K562 (cell line): ENCODE data around the gene UTS2R. TPM values are rescaled to one million over a fixed set of nuclear protein-coding genes. Genes with fewer than 3 reads are reported as not detected.
"Not testable (repeated sequence)": the region's sequence is repeated elsewhere in the genome, so short reads cannot be mapped to it uniquely, and the experiment has no call there.

ENCODE experiments used
- ATAC-seq: fragments of 200-7000 bp; cut with Tn5 transposase; 3 replicates; pipeline ENCODE4 v1.9.1; 2020; ENCODE audit warnings: moderate library complexity
- BruUV-seq: library from RNA; stranded (reverse); fragments of 400-500 nt; replicated peaks from 2 replicates; lab custom pipeline; 2021; lab: Mats Ljungman, UMichigan
- CTCF ChIA-PET: fragments of 300-600 bp; formaldehyde crosslinking; extraction: SDS; loops from one replicate; lab custom pipeline; 2021; ENCODE audit warnings: low intra/inter-chr PET ratio; lab: Yijun Ruan, JAX
- POLR2A ChIA-PET: fragments of 300-600, 350-650 bp; sonication (Branson Sonifier 250); formaldehyde crosslinking; extraction: SDS; loops from one replicate; lab custom pipeline; 2021; ENCODE audit warnings: antibody characterized with exemption, inconsistent platforms; lab: Yijun Ruan, JAX
- DNase-seq, 4 experiments: peaks; one replicate each; pipeline versions ENCODE4 v3.0.0 to v3.0.0-alpha.2; 2011 to 2018; ENCODE audit warnings: low spot score in 3 of 4, mixed read lengths in 3 of 4; ENCODE audit errors: extremely low read depth in 1 of 4
- FAIRE-seq: peaks from 2 replicates; lab custom pipeline; 2011; peaks lifted over from hg19 to GRCh38; lab: Jason Lieb, UNC
- H2AFZ ChIP-seq: 2 replicates; pipeline ENCODE4 v1.6.0; 2011; ENCODE audit warnings: low read depth, low read length, control low read depth, inconsistent platforms
- H3K27ac ChIP-seq: fragments of 200-600 bp; 3 replicates; pipeline ENCODE4 v1.8.0; 2011; ENCODE audit warnings: low read depth, mild to moderate bottlenecking, control low read depth, inconsistent platforms, low read length, moderate library complexity, mixed read lengths; ENCODE audit errors: extremely low read depth
- H3K27me3 ChIP-seq, 2 experiments: fragments of 300-600 bp in 1 of 2; 2 replicates in 1 of 2; 3 replicates in 1 of 2; pipeline versions ENCODE4 v1.6.0 to v1.8.0; 2011; ENCODE audit warnings: inconsistent platforms in 2 of 2, low read length in 2 of 2, mild to moderate bottlenecking in 1 of 2, mixed read lengths in 1 of 2, moderate library complexity in 1 of 2; ENCODE audit not compliant: control insufficient read depth in 2 of 2, insufficient read depth in 2 of 2
- H3K36me3 ChIP-seq: fragments of 300-600 bp; 3 replicates; pipeline ENCODE4 v1.8.0; 2011; ENCODE audit warnings: mild to moderate bottlenecking, low read length, inconsistent platforms; ENCODE audit not compliant: control insufficient read depth, insufficient read depth
- H3K4me1 ChIP-seq, 2 experiments: fragments of 200-600 bp in 1 of 2; replicated peaks in 1 of 2; 2 replicates in 1 of 2; 3 replicates in 1 of 2; pipeline versions ENCODE4 v1.5.1 to v1.8.0; 2011; ENCODE audit warnings: inconsistent platforms in 2 of 2, low read length in 2 of 2, mild to moderate bottlenecking in 1 of 2, mixed read lengths in 1 of 2, moderate library complexity in 1 of 2; ENCODE audit not compliant: control insufficient read depth in 2 of 2, insufficient read depth in 2 of 2
- H3K4me2 ChIP-seq: 2 replicates; pipeline ENCODE4 v1.6.1; 2011; ENCODE audit warnings: low read length, control low read depth, inconsistent platforms, mixed read lengths; ENCODE audit not compliant: insufficient read depth
- H3K4me3 ChIP-seq: fragments of 200-600 bp; sonication (generic), shearing (Covaris generic); 2 replicates; pipeline ENCODE4 v1.5.1; 2016; ENCODE audit warnings: control low read depth, inconsistent platforms
- H3K79me2 ChIP-seq: fragments of 200-600 bp; 3 replicates; pipeline ENCODE4 v1.8.0; 2011; ENCODE audit warnings: low read length, inconsistent platforms; ENCODE audit not compliant: control insufficient read depth, insufficient read depth
- H3K9ac ChIP-seq, 2 experiments: 2 replicates each; pipeline versions ENCODE4 v1.6.0 to v1.6.1; 2011; ENCODE audit warnings: low read depth in 2 of 2, low read length in 2 of 2, control low read depth in 1 of 2, inconsistent platforms in 1 of 2, mild to moderate bottlenecking in 1 of 2, mixed read lengths in 1 of 2; ENCODE audit not compliant: insufficient read depth in 1 of 2
- H3K9me1 ChIP-seq: one replicate; pipeline ENCODE4 v1.6.0; 2011; ENCODE audit warnings: inconsistent platforms, mild to moderate bottlenecking, low read length, moderate library complexity; ENCODE audit not compliant: control insufficient read depth, insufficient read depth
- H3K9me3 ChIP-seq: replicated peaks from 2 replicates; pipeline ENCODE4 v1.5.1; 2011; ENCODE audit warnings: low read depth, low read length, inconsistent platforms; ENCODE audit not compliant: control insufficient read depth, insufficient read depth
- H4K20me1 ChIP-seq: replicated peaks from 2 replicates; pipeline ENCODE4 v1.6.1; 2011; ENCODE audit warnings: low read length, inconsistent platforms, mixed read lengths; ENCODE audit not compliant: control insufficient read depth, insufficient read depth
- NFIX ChIP-seq: fragments of 250-450 bp; sonication (Bioruptor Pico); IDR thresholded peaks from 2 replicates; pipeline ENCODE4 v1.4.0; 2020; ENCODE audit warnings: low read depth, mild to moderate bottlenecking, moderate library complexity
- POLR2G ChIP-seq: fragments of 200-400 bp; formaldehyde crosslinking; IDR thresholded peaks from 2 replicates; pipeline ENCODE4 v1.6.1; 2017; ENCODE audit warnings: low read depth, mild to moderate bottlenecking, antibody characterized with exemption, low read length, moderate library complexity
- WGBS: fragments of 100-300 bp; shearing (Covaris generic); methylation state at CpG from one replicate; pipeline ENCODE4 v1.1.6; 2016; ENCODE audit warnings: low coverage, mixed read lengths; ENCODE audit not compliant: insufficient coverage; ENCODE audit errors: missing lambda C conversion rate; 5-methylcytosine and 5-hydroxymethylcytosine counted together
- in situ Hi-C: fragments of 300-500 bp; cut with MboI; formaldehyde crosslinking; loops from 4 replicates; pipeline ENCODE4 v1.15.0; 2018; ENCODE audit warnings: inconsistent platforms, mixed read lengths
- intact Hi-C: fragments of 100-400 bp; cut with micrococcal nuclease; formaldehyde crosslinking; loops from 2 replicates; pipeline ENCODE4 v1.14.2; 2022
- polyA plus RNA-seq, 8 experiments: library from polyadenylated mRNA; depleted of rRNA in 4 of 8; stranded (reverse) in 5 of 8; unstranded in 3 of 8; fragments of >200 nt; fragmentation: Nextera tagmentation in 2 of 8; fragmentation: Illumina TruSeq in 1 of 8; extraction: Ambion mirVana in 2 of 8; extraction: Trizol in 1 of 8; gene quantifications; 2 replicates each; pipeline versions ENCODE4 v1.2.1 to v1.2.3, GENCODE V29; 2011 to 2014; ENCODE audit warnings: inconsistent platforms in 1 of 8, missing spikeins in 1 of 8
- total RNA-seq, 7 experiments: library from RNA; depleted of rRNA in 6 of 7; stranded (reverse); fragments of >200 nt in 6 of 7; fragmentation: Illumina TruSeq in 2 of 7; extraction: Trizol in 2 of 7; gene quantifications; 2 replicates each; pipeline versions ENCODE4 v1.2.1 to v1.2.3, GENCODE V29; 2011 to 2021; ENCODE audit warnings: low replicate concordance in 1 of 7

Gene UTS2R
- total and polyA plus RNA-seq, 9 of the 15 experiments (the other 6 are each of a cell fraction or from before 2014, with no cell fraction given): 0.22 TPM; not detected in 8

DNA sequence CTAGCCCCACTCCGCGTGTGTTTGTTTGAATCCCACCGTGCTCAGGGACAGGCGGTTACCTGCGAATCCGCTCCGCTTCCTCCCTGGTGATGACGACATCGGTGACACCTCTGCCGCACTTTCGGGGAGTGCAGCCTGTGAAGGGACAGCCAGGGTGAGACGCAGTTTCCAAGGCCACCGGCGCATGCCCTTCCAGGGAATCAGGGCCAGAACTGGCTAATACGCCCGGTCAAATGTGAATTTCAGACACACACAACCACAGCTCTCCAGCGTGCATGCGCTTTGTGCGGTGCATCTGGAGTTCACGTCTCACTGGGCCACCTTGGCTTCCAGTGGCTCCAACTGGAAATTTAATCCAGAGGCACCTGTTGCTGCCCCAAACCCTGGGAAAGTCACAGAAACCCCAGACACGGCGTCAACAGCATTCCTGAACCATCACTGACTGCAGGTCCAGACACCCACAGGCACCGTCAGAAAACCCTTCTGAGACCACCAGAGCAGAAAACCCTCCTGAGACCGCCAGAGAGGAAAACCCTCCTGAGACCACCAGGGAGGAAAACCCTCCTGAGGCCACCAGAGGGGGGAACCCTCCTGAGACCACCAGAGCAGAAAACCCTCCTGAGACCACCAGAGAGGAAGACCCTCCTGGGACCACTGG, 40.0 kb downstream of the UTS2R start:
- ATAC-seq (no peak), FAIRE-seq (no peak)
- 93% methylated on average over 23 of the region's 24 CpGs for WGBS

DNA sequence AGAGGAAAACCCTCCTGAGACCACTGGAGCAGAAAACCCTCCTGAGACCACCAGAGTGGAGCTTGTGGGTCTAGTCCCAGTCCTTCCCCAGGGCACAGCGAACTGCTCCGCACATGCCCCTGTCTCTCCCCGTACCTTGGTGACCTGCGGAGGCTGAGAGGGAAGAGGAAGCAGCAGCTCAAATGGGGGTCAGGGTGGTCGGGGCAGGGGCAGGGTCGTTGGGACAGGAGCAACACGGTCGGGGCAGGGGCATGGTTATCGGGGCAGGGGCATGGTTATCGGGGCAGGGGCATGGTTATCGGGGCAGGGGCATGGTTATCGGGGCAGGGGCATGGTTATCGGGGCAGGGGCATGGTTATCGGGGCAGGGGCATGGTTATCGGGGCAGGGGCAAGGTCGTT, 40.5 kb downstream of the UTS2R start:
- CTCF ChIA-PET, H3K27me3 ChIP-seq, H2AFZ ChIP-seq, DNase-seq, H4K20me1 ChIP-seq, H3K27ac ChIP-seq, ATAC-seq, H3K9me1 ChIP-seq, FAIRE-seq, H3K4me2 ChIP-seq, H3K4me3 ChIP-seq, in situ Hi-C loops, H3K9me3 ChIP-seq, BruUV-seq, H3K9ac ChIP-seq: not testable (repeated sequence)
- Histone ChIP-seq H3K79me2 (peaks cover 19% of the 10 kb centered on the region), H3K4me1 (peaks cover 0 to 35% of the 10 kb centered on the region in 2 experiments; a peak in 3 of 5 replicates), H3K36me3 (peaks cover 17% of the 10 kb centered on the region; the same call in 2 of the 3 replicates)
- 91% methylated on average over 4 of the region's 16 CpGs for WGBS
- POLR2A ChIA-PET: interaction anchor here (0.6 kb wide), 1 partner anchor 56 kb away, joined by 3 read pairs; no protein-coding TSS in a partner anchor
- intact Hi-C loops: loop anchor here (10.0 kb wide), 1 partner anchor 143 kb away; no protein-coding TSS in a partner anchor

More for the DNA sequence above, 40.0 kb downstream of the UTS2R start:
- H3K4me1 ChIP-seq: peaks cover 0 to 35% of the 10 kb centered on the region in 2 experiments; a peak in 3 of 5 replicates
- no peak overlapping the region for H2AFZ ChIP-seq
- intact Hi-C loops (loop anchor here (10.0 kb wide), 1 partner anchor 143 kb away; no protein-coding TSS in a partner anchor), in situ Hi-C loops (no loop called here)
- H3K4me3 ChIP-seq: no peak overlapping the region
- peaks cover 15% of the 10 kb centered on the region; the same call in 2 of the 3 replicates for H3K79me2 ChIP-seq
- ChIA-PET POLR2A (interaction anchor here (0.6 kb wide), 1 partner anchor 55 kb away, joined by 3 read pairs; no protein-coding TSS in a partner anchor), CTCF (no interaction called here)
- DNase-seq: no peak
- H3K9me3 ChIP-seq: no peaks in the 10 kb centered on the region
- no peak overlapping the region for H3K4me2 ChIP-seq
- BruUV-seq: no TSS peak
- H3K27me3 ChIP-seq: no peaks in the 10 kb centered on the region
- H4K20me1 ChIP-seq: peaks cover 10% of the 10 kb centered on the region
- peaks cover 5% of the 10 kb centered on the region for H3K9me1 ChIP-seq
- TF ChIP-seq NFIX (CRISPR knock-in tag) (no peak), POLR2G (0 out of 2 replicates have a peak, but pooled peaks have one; percentile 21)
- TF ChIP-seq, all 486 proteins: peak for 1
- Histone ChIP-seq H3K36me3 (peaks cover 17% of the 10 kb centered on the region; the same call in 2 of the 3 replicates), H3K9ac (0 out of 4 replicates have a peak overlapping the region, but pooled peaks of 1 of the 2 experiments have one; percentile 4), H3K27ac (no peak overlapping the region)
